Measurements from ENCODE around the gene SSTR5. TPM values are rescaled to one million over a fixed set of nuclear protein-coding genes. Genes with fewer than 3 reads are reported as not detected.

The SSTR5 gene
- total and polyA plus RNA-seq, 5 experiments from 2014 or later, result not detected

- Mint-ChIP-seq H3K27me3 (peaks cover 3 to 15% (median 5%) of the 10 kb centered on the region in 5 donors), H3K36me3 (no peaks in the 10 kb centered on the region), H3K4me3 (no peak overlapping the region), H3K9me3 (no peaks in the 10 kb centered on the region), H3K27ac (no peak overlapping the region), H3K4me1 (peaks cover 0 to 9% (median 6%) of the 10 kb centered on the region in 4 donors)
- POLR2A ChIA-PET, result no interaction called here
- ATAC-seq, result no peak
- no peak for DNase-seq
Observed at GRCh38 chr16:1033128-1033679, 39.3 kb upstream of the SSTR5 start.

DNA sequence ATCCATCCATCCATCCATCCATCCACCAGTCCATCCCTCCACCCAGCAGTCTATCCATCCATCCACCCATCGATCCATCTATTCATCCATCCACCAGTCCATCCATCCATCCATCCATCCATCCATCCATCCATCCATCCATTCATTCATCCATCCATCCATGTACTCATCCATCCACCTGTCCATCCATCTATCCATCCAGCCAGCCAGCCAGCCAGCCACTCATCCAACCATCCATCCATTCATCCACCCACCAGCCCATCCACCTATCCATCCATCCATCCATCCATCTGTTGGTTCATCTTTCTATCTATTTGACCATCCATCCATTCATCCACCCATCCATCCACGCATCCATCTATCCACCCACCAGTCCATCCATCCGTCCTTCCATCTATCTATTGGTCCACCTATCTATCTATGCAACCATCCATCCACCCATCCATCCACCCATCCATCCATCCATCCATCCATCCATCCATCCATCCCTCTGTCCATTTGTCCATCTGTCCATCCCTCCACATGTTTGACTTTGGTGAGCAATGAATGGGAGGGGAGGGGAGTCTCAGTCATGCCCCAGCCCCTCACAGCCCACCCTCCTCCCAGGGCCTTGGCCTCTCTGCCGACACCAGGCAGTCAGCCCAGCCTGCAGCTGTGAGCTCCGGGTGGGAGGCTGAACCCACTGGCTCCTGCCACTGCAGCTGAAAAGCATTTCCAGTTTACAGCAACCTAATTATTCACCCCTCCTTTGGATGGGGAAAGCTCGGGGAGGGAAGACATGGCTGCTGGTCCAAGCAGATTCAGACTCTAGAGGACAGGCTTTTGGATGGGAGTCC lies 38.1 kb upstream of the SSTR5 start:
- peaks cover 2 to 9% (median 2%) of the 10 kb centered on the region in 5 donors for H3K27me3 Mint-ChIP-seq
- H3K27ac Mint-ChIP-seq, result no peak overlapping the region
- DNase-seq, result no peak
- H3K36me3 Mint-ChIP-seq, result no peaks in the 10 kb centered on the region
- H3K4me3 Mint-ChIP-seq, result no peak overlapping the region
- no peak for ATAC-seq
- POLR2A ChIA-PET, result no interaction called here
- peaks cover 0 to 5% (median under 1%) of the 10 kb centered on the region in 4 donors for H3K4me1 Mint-ChIP-seq
- H3K9me3 Mint-ChIP-seq, result no peaks in the 10 kb centered on the region

GRCh38 chr16:1035066-1035415 lies 37.5 kb upstream of the SSTR5 start:
- POLR2A ChIA-PET, result no interaction called here
- no peak overlapping the region for H3K27ac Mint-ChIP-seq
- H3K9me3 Mint-ChIP-seq, result no peaks in the 10 kb centered on the region
- no peaks in the 10 kb centered on the region for H3K36me3 Mint-ChIP-seq
- H3K4me1 Mint-ChIP-seq, result peaks cover 0 to 3% (median 0%) of the 10 kb centered on the region in 4 donors
- H3K4me3 Mint-ChIP-seq, result no peak overlapping the region
- H3K27me3 Mint-ChIP-seq, result peaks cover 0 to 3% (median 0%) of the 10 kb centered on the region in 5 donors
- no peak for DNase-seq
- no peak for ATAC-seq

DNA sequence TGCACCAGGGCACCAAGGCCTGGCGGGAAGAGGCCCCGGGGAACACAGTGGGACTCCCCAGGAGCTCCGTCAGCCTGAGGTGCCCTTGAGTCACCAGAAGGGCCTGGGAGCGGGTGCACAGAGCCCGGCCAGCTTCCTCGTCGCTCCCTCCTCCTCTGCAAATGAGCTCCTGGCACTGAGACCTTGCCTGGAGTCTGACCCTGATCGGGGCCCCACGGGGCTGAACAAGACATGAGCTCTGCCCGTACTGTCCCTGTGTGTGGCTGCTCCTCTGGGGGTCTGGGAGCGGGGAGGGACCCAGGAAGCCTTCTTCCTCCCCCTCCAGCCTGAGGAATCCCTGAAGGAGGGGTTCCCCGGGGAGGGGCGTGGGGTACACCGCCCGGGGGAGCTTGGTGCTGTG lies 36.4 kb upstream of the SSTR5 start:
- Mint-ChIP-seq H3K4me1 (peaks cover 0 to 3% (median 0%) of the 10 kb centered on the region in 4 donors), H3K27me3 (peaks cover 0 to 3% (median 0%) of the 10 kb centered on the region in 5 donors), H3K36me3 (no peaks in the 10 kb centered on the region), H3K9me3 (no peaks in the 10 kb centered on the region), H3K27ac (no peak overlapping the region), H3K4me3 (no peak overlapping the region)
- DNase-seq, result no peak
- POLR2A ChIA-PET, result interaction anchor here (0.6 kb wide), 1 partner anchor 1432 kb away, joined by 3 read pairs; no protein-coding TSS in a partner anchor
- no peak for ATAC-seq

GRCh38 chr16:1036726-1037393 lies 35.7 kb upstream of the SSTR5 start:
- POLR2A ChIA-PET, result interaction anchor here (0.6 kb wide), 1 partner anchor 1432 kb away, joined by 3 read pairs; no protein-coding TSS in a partner anchor
- Mint-ChIP-seq H3K4me1 (peaks cover 0 to 3% (median 0%) of the 10 kb centered on the region in 4 donors), H3K36me3 (peaks cover 0 to under 1% (median 0%) of the 10 kb centered on the region in 3 donors), H3K9me3 (no peaks in the 10 kb centered on the region), H3K27ac (no peak overlapping the region), H3K27me3 (peaks cover 0 to 3% (median 0%) of the 10 kb centered on the region in 5 donors), H3K4me3 (no peak overlapping the region)
- DNase-seq (no peak), ATAC-seq (no peak)

GRCh38 chr16:1037394-1038257 lies 34.9 kb upstream of the SSTR5 start:
- no peak overlapping the region for H3K27ac Mint-ChIP-seq
- POLR2A ChIA-PET, result no interaction called here
- H3K4me1 Mint-ChIP-seq, result peaks cover 0 to 8% (median 1%) of the 10 kb centered on the region in 4 donors
- peaks cover 0 to 6% (median 0%) of the 10 kb centered on the region in 9 donors for H3K9me3 Mint-ChIP-seq
- H3K36me3 Mint-ChIP-seq, result peaks cover 0 to 6% (median 0%) of the 10 kb centered on the region in 3 donors
- peaks cover 0 to 5% (median 3%) of the 10 kb centered on the region in 5 donors for H3K27me3 Mint-ChIP-seq
- H3K4me3 Mint-ChIP-seq, result no peak overlapping the region
- ATAC-seq (no peak), DNase-seq (no peak)

- ATAC-seq (no peak), DNase-seq (no peak)
- H3K36me3 Mint-ChIP-seq, result peaks cover 0 to 6% (median 0%) of the 10 kb centered on the region in 3 donors
- H3K27me3 Mint-ChIP-seq, result peaks cover 0 to 5% (median 3%) of the 10 kb centered on the region in 5 donors
- POLR2A ChIA-PET, result interaction anchor here (0.6 kb wide), 1 partner anchor 208 kb away, joined by 4 read pairs; no protein-coding TSS in a partner anchor
- H3K9me3 Mint-ChIP-seq, result peaks cover 0 to 6% (median 0%) of the 10 kb centered on the region in 9 donors
- no peak overlapping the region for H3K4me3 Mint-ChIP-seq
- H3K4me1 Mint-ChIP-seq, result peaks cover 0 to 8% (median 1%) of the 10 kb centered on the region in 4 donors
- H3K27ac Mint-ChIP-seq, result no peak overlapping the region
Observed at GRCh38 chr16:1038932-1039331, 33.6 kb upstream of the SSTR5 start.

DNA sequence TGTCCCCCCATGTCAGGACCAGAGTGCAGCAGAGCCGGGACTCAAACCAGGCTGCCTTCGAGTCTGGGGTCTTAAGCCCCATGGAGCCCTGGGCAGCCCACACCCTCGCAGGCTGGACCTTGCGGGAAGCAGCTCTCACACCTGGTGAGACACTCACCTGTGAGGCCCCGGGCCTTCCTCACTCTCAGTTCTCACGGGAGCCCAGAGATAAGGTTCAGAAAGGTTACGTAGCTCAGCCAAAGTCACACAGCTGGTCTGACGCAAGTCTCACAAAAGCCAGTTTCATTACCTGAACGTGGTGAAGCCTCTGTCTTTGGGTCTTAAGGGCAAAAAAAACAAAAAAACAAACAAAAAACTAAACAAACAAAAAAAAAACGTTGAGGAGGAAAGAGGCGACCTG lies 32.8 kb upstream of the SSTR5 start:
- ATAC-seq (no peak), DNase-seq (no peak)
- no peak overlapping the region for H3K4me3 Mint-ChIP-seq
- peaks cover 0 to 5% (median 3%) of the 10 kb centered on the region in 5 donors for H3K27me3 Mint-ChIP-seq
- H3K27ac Mint-ChIP-seq, result no peak overlapping the region
- H3K4me1 Mint-ChIP-seq, result peaks cover 0 to 8% (median 1%) of the 10 kb centered on the region in 4 donors
- H3K36me3 Mint-ChIP-seq, result peaks cover 0 to 6% (median 0%) of the 10 kb centered on the region in 3 donors
- POLR2A ChIA-PET, result no interaction called here
- H3K9me3 Mint-ChIP-seq, result peaks cover 0 to 6% (median 0%) of the 10 kb centered on the region in 9 donors

DNA sequence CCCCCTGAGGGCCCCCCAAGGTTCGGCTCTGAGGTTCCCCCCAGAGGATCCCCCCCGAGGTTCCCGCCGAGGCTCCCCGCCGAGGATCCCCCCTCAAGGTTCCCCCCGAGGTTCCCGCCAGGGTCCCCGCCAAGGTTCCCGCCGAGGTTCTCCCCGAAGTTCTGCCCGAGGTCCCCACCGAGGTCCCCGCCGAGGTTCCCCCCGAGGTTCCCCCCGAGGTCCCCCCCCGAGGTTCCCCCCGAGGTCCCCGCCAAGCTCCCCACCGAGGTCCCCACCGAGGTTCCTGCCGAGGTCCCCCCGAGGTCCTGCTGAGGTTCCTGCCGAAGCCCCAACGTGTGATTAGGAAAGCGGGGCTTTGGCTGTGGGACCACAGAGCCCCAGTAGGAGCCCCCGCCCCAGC lies 32.2 kb upstream of the SSTR5 start:
- no peak for ATAC-seq
- H3K9me3 Mint-ChIP-seq, result peaks cover 0 to 6% (median 0%) of the 10 kb centered on the region in 9 donors
- H3K4me3 Mint-ChIP-seq, result no peak overlapping the region
- H3K36me3 Mint-ChIP-seq, result peaks cover 0 to 6% (median 0%) of the 10 kb centered on the region in 3 donors
- peaks cover 0 to 5% (median 2%) of the 10 kb centered on the region in 5 donors for H3K27me3 Mint-ChIP-seq
- DNase-seq, result no peak
- no peak overlapping the region for H3K27ac Mint-ChIP-seq
- peaks cover 0 to 6% (median 1%) of the 10 kb centered on the region in 4 donors for H3K4me1 Mint-ChIP-seq
- POLR2A ChIA-PET, result interaction anchor here (0.7 kb wide), 1 partner anchor 142 kb away, joined by 5 read pairs; no protein-coding TSS in a partner anchor

- peaks cover 0 to 5% (median 1%) of the 10 kb centered on the region in 4 donors for H3K4me1 Mint-ChIP-seq
- peaks cover 0 to 7% (median 2%) of the 10 kb centered on the region in 5 donors for H3K27me3 Mint-ChIP-seq
- POLR2A ChIA-PET, result interaction anchor here (1.0 kb wide), 1 partner anchor 46 kb away, joined by 3 read pairs; no protein-coding TSS in a partner anchor
- H3K4me3 Mint-ChIP-seq, result peak overlapping the region in 1 of 10 donors; percentile 67
- ATAC-seq (no peak), DNase-seq (no peak)
- peaks cover 0 to 6% (median 0%) of the 10 kb centered on the region in 9 donors for H3K9me3 Mint-ChIP-seq
- H3K27ac Mint-ChIP-seq, result peak overlapping the region in 2 of 10 donors; percentile 3 to 71
- H3K36me3 Mint-ChIP-seq, result peaks cover 0 to 6% (median 0%) of the 10 kb centered on the region in 3 donors
Observed at GRCh38 chr16:1042049-1042744, 30.4 kb upstream of the SSTR5 start.

DNA sequence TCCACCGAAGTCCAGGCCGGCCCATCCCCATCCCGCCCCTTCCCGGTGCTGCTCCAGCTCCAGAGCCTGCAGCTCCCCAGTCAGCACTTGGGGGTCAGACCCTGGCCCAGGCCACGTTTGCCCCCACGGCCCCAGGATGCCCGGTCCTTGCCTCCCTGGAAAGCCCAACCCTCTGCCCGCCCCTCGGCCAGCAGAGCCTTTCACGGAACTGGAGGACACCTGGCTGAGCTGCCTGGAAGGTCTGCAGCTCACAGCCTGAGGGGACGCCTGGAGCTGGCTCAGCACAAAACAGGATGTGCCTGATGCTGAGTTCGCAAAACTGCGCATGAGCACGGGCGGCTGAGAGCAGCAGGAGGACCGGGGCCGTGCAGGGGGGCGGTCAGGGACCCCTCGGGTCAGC lies 29.7 kb upstream of the SSTR5 start:
- POLR2A ChIA-PET, result interaction anchor here (1.0 kb wide), 1 partner anchor 46 kb away, joined by 3 read pairs; no protein-coding TSS in a partner anchor
- peaks cover 0 to 6% (median 0%) of the 10 kb centered on the region in 9 donors for H3K9me3 Mint-ChIP-seq
- DNase-seq (no peak), ATAC-seq (no peak)
- no peak overlapping the region for H3K27ac Mint-ChIP-seq
- no peak overlapping the region for H3K4me3 Mint-ChIP-seq
- peaks cover 0 to 6% (median 0%) of the 10 kb centered on the region in 3 donors for H3K36me3 Mint-ChIP-seq
- H3K27me3 Mint-ChIP-seq, result peaks cover 0 to 7% (median 4%) of the 10 kb centered on the region in 5 donors
- peaks cover 0 to 5% (median 1%) of the 10 kb centered on the region in 4 donors for H3K4me1 Mint-ChIP-seq

Measured in naive thymus-derived CD8-positive, alpha-beta T cell (primary cell).